Stimulated activated CD4-positive, alpha-beta T cell treated with anti-CD3 and anti-CD28 coated beads, TNF-alpha, amount 100 ng/mL, for 48 hours (primary cell): ENCODE data around the gene CUTC.
"Not testable (repeated sequence)": the region's sequence is repeated elsewhere in the genome, so short reads cannot be mapped to it uniquely, and the experiment has no call there.

ENCODE experiments used
- DNase-seq, 3 donors: peaks; one replicate each; pipeline ENCODE4 v3.0.0-alpha.2; 2020; ENCODE audit warnings: low read depth in 3 of 3

The CUTC gene

GRCh38 chr10:99732033-99732842 is at the start of gene CUTC, which contains the start of gene COX15:
Gene CUTC, plus strand, starts transcription at chr10:99732234. Its CDS starts 115 bp downstream, at chr10:99732349.
Gene COX15, minus strand, starts transcription at chr10:99732127. Its CDS starts 78 bp downstream, at chr10:99732049.
- peak; percentile 83 to 92 (median 89) for DNase-seq

DNA sequence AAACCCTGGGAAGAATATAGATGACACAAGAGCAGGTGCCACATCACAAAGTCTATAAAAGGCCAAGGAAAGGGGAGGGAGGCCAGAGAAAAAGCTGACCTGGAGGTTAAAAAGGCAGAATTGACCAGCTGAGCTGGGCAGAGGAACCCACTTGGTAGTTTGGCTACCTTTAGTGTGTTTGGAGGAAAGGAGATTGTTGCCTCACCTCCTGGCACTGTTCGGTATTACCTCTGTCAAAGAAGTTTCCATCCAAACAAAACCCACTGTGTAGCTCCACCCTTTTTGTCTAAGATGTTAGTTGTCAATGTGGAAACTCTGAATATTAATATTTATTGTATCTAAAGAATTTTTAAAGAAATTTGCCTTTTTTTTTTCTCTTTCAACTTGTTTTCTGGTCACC is 49.3 kb upstream of the CUTC start:
- no peak for DNase-seq

- DNase-seq, result no peak
Measured at GRCh38 chr10:99685597-99685967, 46.5 kb upstream of the CUTC start.

DNA sequence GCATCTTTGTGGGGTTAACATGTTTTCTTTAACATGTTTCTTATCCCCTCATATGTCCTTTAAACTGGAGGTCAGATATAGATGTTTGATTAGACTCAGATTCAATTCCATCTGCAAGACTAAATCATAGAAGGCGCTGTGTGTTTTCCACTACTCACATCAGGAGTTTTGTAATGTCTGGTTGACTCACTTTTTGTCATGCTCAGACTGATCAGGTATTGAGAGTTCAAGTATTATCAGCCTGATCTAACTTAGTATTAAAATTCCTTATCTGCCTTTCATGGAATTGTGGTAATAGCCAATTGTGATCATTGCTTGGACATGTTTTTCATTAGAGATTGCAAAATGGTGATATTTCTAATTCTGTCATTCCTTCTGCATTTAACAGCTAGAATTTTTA is 42.6 kb upstream of the CUTC start:
- DNase-seq, result no peak

DNA sequence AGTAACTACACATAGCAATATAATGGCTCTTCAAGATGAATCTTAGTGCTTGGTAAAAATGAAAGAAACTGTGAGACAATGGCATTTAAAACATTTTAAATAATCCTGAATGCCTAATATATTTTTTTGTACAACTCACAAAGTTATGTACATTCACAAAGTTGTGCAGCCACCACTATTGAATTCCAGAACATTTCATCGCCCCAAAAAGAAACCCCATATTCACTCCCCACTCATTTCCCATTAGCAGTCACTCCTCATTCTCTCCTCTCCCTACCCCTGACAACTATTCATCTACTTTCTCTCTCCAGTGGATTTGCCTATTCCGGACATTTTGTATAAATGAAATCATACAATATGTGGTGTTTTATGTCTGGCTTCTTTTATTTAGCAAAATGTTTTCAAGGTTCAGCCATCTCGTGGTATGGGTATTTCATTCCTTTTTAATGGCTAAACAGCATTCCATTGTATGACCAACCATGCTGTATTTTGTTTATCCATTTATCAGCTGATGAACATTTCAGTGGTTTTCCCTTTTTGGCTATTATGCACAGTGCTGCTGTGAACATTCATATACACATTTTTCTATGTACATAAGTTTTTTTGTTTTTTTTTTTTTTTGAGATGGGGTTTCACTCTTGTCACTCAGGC is 38.0 kb upstream of the CUTC start:
- no peak for DNase-seq

GRCh38 chr10:99695761-99696160 is 36.3 kb upstream of the CUTC start:
- DNase-seq, result no peak

DNA sequence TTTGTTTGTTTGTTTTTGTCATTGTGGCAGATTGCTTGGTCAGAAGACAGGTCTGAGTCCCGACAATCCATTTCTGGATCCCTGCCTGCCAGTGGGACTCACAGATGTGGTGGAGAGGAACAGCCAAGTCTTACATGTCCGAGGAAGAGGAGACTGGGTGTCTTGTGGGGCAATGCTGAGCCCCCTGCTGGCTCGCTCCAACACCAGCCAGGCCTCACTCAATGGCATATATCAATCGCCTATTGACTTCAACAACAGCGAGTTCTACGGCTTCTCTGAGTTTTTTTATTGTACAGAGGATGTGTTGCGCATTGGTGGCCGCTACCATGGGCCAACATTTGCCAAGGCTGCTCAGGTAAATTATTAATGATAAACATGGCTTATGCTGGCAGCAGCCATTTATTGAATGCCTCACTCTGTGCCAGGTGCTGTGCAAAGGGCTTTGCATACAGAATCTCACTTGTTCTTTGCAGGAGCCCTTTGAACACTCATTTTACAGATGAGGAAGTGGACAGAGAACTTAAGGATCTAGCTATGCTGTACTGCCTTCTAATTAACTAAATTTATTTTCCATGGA is 33.4 kb upstream of the CUTC start:
- DNase-seq, result no peak

- DNase-seq, result no peak
Measured at GRCh38 chr10:99700649-99701048, 31.4 kb upstream of the CUTC start.

DNA sequence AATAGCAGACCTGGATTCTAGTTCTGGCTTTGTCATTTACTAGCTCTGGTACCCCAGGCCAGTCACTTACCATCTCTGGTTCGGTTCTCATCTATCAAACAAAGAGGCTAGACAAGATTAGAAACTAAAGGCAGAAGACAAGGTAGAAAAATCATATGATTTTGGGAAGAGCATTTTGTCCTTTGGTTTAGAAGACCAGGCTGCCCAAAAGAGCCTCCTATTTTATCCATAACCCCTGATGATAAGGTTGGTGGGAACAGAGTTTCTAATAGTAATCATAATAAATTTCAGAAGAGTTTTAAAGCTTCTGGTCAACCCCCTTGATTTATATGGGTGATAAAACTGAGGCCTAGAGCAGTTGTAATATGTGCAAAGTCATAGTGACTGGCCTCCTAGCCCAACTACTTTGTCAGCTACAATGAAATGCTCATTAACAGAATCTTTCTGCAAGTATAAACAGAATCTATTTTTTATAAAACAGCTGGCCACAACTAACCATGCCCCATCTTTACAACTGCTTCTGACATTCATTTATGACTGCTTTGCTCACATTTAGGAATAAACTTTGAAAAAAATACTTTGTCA is 23.5 kb upstream of the CUTC start:
- DNase-seq, result no peak

DNA sequence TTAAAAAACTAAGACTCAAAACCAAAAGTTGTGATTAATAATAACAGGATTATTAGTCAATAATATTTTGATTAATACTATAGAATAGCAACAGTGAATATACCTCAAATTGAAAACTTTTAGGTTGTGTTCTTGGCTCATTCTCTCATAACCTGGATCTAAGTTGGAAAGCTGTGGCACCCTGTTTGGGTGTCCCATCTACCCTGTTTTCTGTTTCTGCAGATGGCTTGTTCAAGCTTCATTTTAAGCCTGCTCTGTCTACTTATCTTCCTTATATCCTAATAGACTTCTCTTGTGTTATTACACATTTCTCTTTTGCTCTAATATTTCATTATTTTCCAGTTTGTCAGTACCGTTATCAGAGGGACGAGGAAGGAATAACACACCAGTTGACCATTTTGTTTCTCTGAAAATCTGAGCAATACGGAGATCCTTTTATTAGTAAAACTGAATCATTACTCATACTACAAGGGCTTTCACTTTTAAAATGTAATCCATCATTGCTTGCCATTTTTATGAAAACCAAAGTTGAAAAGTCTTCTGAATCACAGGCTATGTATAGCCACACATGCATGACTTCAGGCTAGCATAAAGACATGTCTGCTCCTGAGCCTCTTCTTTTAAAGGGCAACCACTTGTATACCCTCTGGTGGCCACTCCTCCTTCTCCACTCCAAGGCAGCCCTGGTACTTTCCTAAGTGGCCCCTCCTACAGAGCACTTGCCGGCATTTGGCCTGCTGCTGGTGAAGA is 22.4 kb upstream of the CUTC start:
- DNase-seq, result no peak

GRCh38 chr10:99711129-99711719 is 20.8 kb upstream of the CUTC start:
- peak in 1 of 3 donors; percentile 20 for DNase-seq

DNA sequence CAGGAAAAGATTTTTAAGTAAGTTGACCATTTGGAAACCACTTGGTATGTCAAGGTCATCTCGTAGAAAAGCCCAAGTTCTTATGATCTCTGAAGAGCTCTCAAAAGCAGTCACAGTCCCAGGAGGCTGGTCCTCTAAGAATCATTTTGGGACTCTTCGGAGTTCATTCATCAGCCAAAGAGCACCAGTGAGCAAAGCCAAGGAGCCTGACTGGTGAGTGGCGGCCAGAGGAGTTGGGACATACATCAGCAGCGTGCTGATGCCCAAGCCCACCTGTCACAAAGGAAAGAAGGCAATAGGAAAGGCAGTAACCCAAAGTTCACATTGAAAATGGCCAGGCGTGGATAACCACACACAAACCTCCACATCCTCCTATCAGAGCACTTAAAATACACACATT is 17.6 kb upstream of the CUTC start:
- no peak for DNase-seq

DNA sequence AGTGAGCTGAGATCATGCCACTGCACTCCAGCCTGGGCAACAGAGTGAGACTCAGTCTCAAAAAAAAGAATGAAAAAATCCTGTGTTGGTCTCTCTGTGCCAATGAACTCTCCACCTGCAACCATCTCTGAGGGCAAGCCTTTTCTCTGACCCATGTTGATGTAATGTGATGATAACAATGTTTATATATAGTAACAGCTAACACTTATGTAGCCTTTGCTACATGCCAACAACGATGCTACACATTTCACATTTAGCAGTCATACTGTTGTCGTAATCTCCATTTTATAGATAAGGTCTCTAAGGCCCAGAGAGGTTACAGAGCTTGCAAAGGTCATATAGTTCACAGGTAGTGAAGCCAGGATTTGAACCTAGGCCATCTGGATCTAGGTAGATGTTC is 11.6 kb upstream of the CUTC start:
- DNase-seq, result no peak

- DNase-seq, result no peak
Measured at GRCh38 chr10:99730026-99730425, 2.0 kb upstream of the CUTC start.

DNA sequence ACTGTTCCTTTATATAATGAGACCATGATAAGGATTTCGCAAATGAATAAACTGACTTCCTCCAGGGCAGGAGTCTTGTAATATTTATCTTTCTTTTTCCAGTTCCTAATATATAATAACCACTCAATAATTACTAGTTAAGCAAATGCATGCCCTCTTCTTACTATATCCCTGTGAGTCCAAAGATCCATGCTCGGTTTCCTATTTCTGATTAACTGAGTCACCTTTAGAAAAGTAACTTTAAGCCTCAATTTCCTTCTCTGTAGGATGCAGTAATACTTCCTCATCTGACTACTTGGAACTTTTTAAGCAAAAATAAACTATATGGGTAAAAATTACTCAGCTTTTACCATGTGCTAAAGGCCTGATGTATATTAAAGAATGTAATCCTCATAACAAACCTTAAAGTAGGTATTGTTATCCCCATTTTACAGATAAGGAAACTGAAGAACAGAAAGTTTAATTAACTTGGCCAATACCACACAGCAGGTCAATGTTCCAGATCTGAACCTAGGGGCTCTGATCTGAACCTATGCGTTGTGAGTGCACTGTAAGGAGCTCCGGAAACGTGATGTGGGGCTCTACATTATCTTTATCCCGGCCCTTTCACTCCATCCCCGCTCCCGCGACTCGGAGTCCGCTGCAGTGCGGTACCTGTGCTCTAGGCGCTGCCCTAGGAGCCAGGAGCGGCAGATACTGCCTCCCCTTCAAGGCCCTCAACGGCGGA is 565 bp upstream of the CUTC start:
- DNase-seq, result no peak

GRCh38 chr10:99733366-99733765 is 1.3 kb downstream of the CUTC start:
- no peak for DNase-seq

DNA sequence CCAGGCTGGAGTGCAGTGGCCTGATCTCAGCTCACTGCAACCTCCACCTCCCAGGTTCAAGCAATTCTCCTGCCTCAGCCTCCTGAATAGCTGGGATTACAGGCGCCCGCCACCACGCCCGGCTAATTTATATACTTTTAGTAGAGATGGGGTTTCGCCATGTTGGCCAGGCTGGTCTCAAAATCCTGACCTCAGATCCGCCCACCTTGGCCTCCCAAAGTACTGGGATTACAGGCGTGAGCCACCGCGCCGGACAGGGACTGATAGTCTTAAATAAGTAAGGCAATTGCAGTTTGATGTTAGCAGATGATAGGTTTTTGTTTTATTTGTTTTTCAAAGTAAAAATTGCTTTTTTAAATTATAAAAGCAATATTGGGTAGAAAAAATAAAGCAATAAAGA is 2.1 kb downstream of the CUTC start:
- DNase-seq, result not testable (repeated sequence)

DNA sequence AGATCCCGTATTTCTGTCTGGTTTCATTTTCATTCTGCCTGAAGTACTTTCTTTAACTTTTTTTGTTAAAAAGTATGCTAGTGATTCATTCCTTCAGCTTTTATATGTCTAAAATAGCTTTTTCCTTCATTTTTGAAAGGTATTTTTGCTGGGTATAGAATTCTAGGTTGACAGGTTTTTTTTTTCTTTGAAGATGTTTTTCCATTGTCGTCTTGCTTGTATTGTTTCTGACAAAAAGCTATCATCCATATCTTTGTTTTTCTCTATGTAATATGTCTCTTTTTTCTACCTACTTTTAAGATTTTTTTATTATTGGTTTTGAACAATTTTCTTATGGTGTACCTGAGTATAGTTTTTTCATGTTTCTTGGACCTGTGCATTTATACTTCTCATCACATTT is 8.2 kb downstream of the CUTC start:
- DNase-seq, result no peak

GRCh38 chr10:99740933-99741559 is 9.0 kb downstream of the CUTC start:
- DNase-seq, result no peak

GRCh38 chr10:99742254-99742653 is 10.2 kb downstream of the CUTC start:
- DNase-seq, result no peak
